ENCODE measurements around the gene CD44. TPM values are rescaled to one million over a fixed set of nuclear protein-coding genes. Genes with fewer than 3 reads are reported as not detected.
A peak's percentile ranks its signal among the peaks of the same experiment; 100 is the strongest.
"Not testable (repeated sequence)": the region's sequence is repeated elsewhere in the genome, so short reads cannot be mapped to it uniquely, and the experiment has no call there.

CD44 gene
- polyA plus RNA-seq (ENCODE audit: insufficient read length in 3 of 3), result 10 to 100 TPM in 1 of 3 donors, 1 to 10 TPM in 2; 8.8 to 11.2 (median 9.4) TPM
- long read RNA-seq, donor 1, full-length matches to known transcripts, result 1 of 1 reads
- long read RNA-seq, donor 1, partial matches to known transcripts, result 0 of 1 reads
- long read RNA-seq, donor 1, other reads (novel, unspliced or antisense), result 0 of 1 reads
- long read RNA-seq, donor 2, full-length matches to known transcripts, result 2 of 2 reads
- long read RNA-seq, donor 2, partial matches to known transcripts, result 0 of 2 reads
- long read RNA-seq, donor 2, other reads (novel, unspliced or antisense), result 0 of 2 reads
- long read RNA-seq, donor 3, result 0 reads
- long read RNA-seq, donor 4, full-length matches to known transcripts, result 1 of 1 reads
- long read RNA-seq, donor 4, partial matches to known transcripts, result 0 of 1 reads
- long read RNA-seq, donor 4, other reads (novel, unspliced or antisense), result 0 of 1 reads
- long read RNA-seq, donor 5, full-length matches to known transcripts, result 1 of 1 reads
- long read RNA-seq, donor 5, partial matches to known transcripts, result 0 of 1 reads
- long read RNA-seq, donor 5, other reads (novel, unspliced or antisense), result 0 of 1 reads
- long read RNA-seq, donor 6, result 0 reads
- long read RNA-seq, donor 7, full-length matches to known transcripts, result 1 of 1 reads
- long read RNA-seq, donor 7, partial matches to known transcripts, result 0 of 1 reads
- long read RNA-seq, donor 7, other reads (novel, unspliced or antisense), result 0 of 1 reads
- long read RNA-seq, donor 8, full-length matches to known transcripts, result 4 of 4 reads
- long read RNA-seq, donor 8, partial matches to known transcripts, result 0 of 4 reads
- long read RNA-seq, donor 8, other reads (novel, unspliced or antisense), result 0 of 4 reads
- long read RNA-seq, donor 9, full-length matches to known transcripts, result 4 of 4 reads
- long read RNA-seq, donor 9, partial matches to known transcripts, result 0 of 4 reads
- long read RNA-seq, donor 9, other reads (novel, unspliced or antisense), result 0 of 4 reads
- long read RNA-seq, donor 10, result 0 reads
- long read RNA-seq, donor 11, result 0 reads
- long read RNA-seq, donor 12, full-length matches to known transcripts, result 4 of 4 reads
- long read RNA-seq, donor 12, partial matches to known transcripts, result 0 of 4 reads
- long read RNA-seq, donor 12, other reads (novel, unspliced or antisense), result 0 of 4 reads
- long read RNA-seq, donor 13, result 0 reads
- long read RNA-seq, donor 14, result 0 reads
- long read RNA-seq, donor 15, full-length matches to known transcripts, result 6 of 17 reads
- long read RNA-seq, donor 15, partial matches to known transcripts, result 11 of 17 reads
- long read RNA-seq, donor 15, other reads (novel, unspliced or antisense), result 0 of 17 reads
- long read RNA-seq, donor 16, full-length matches to known transcripts, result 1 of 1 reads
- long read RNA-seq, donor 16, partial matches to known transcripts, result 0 of 1 reads
- long read RNA-seq, donor 16, other reads (novel, unspliced or antisense), result 0 of 1 reads

DNA sequence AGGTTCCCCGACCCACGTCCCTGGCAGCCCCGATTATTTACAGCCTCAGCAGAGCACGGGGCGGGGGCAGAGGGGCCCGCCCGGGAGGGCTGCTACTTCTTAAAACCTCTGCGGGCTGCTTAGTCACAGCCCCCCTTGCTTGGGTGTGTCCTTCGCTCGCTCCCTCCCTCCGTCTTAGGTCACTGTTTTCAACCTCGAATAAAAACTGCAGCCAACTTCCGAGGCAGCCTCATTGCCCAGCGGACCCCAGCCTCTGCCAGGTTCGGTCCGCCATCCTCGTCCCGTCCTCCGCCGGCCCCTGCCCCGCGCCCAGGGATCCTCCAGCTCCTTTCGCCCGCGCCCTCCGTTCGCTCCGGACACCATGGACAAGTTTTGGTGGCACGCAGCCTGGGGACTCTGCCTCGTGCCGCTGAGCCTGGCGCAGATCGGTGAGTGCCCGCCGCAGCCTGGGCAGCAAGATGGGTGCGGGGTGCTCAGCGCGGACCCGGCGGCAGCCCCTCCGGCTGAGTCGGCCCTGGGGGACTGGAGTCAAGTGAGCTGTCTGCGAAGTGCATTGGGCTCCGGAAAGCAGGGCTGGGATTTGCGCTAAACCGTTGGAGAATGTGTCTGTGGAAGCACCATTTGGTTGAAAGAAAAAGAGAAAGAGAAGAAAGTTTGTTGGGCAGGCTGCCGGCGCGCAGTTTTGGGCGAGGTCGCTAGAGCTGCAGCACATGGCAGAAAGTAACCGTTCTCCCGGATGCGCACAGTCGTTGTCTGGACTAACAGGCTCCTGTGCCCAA is at the start of gene CD44:
Gene CD44, plus strand, starts transcription at position 229 of the 779 bp plus-strand sequence. Its CDS starts 133 bp downstream, at position 362.
- peak; percentile 34 for DNase-seq

DNA sequence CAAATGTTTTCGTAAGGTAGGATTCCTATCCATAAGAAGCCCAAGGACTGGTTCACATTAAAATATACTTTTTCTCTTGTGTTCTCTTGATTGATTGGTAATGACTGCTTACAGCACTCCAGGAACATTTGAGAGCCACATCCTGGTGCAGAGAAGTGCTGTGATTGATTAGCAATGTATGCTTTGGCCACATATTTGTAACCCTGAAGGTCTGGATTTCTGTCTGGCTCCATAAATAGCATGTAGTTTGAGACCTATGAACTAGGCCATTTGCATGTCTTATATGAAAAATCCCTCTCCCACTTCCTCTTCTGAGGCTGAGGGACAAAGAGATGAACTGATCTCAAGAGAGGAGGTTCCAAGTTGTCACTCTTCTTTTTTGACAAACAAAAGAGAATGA is 49.3 kb upstream of the CD44 start:
- DNase-seq, result no peak

DNA sequence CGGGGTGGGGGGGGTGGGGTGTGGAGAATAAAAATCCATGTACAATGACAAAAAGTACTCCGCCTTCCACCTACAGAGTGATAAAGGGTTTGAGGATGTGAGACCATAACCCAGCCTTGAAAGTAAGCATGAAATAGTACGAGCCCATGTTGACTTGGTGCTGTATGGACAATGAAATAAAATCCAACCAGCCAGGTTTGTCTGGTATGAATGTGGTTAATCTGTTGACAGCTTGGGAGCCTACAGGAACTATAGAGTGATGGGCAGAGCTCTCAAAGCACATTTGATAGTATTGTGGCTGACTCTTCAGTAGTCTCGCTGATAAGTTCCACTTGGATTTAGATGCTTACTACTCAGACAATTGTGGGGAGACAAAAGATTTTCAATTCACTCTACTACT is 48.8 kb upstream of the CD44 start:
- no peak for DNase-seq

DNA sequence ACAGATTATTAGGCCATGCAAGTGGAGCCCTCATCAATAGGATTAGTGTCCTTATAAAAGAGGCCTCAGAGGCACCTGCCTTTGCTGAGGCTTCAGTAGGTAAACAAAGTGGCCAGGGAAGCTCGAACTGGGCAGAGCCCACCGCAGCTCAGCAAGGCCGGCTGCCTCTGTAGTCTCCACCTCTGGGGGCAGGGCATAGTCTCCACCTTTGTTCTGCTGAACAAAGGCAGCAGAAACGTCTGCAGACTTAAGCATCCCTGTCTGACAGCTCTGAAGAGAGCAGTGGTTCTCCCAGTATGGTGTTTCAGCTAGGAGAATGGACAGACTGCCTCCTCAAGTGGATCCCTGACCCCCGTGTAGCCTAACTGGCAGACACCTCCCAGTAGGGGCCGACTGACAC is 48.0 kb upstream of the CD44 start:
- not testable (repeated sequence) for DNase-seq

DNA sequence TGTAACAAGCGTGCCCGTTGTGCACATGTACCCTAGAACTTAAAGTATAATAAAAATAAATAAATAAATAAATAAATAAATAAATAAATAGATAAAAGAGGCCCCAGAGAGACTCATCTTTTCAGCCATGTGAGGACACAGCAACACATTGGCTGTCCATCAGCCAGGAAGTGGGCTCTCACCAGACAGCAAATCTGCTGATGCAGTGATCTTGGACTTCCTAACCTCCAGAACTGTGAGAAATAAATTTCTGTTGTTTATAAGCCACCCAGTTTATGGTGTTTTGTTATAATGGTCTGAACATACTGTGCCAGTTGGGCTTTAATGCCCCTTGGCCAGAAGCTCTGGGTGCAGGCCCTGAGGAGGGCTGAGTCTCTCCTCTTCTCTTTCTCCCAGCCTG is 42.2 kb upstream of the CD44 start:
- no peak for DNase-seq

DNA sequence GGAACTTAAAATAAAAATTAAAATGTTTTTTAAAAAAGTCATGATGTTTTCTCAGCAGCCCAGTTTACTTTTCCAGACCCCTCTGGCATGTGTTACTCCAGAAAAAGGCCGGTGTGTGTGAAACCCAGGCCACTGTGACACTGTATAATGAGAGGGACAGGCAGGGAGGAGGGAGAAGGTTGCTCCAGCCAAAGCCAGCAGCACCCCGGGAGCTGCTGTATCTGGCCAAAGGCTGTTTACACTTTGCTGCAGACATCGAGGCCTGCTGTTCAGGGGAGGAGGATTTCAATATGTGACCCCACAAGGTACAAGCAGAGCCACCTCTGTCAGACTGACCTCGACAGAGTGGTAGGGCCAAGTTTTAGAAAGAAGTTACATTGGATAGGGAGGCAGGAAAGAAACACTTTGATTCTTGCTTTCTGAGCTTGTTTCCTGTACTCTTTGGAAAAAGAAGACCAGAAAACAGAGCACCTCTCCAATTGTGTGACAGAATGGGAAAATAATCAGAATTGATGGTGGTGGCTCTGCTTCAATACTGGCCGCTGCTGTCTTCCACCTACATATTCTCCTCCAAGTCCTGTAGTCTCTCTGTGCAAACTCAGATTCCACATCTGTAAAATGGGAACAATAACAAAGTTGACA is 41.0 kb upstream of the CD44 start:
- no peak for DNase-seq

DNA sequence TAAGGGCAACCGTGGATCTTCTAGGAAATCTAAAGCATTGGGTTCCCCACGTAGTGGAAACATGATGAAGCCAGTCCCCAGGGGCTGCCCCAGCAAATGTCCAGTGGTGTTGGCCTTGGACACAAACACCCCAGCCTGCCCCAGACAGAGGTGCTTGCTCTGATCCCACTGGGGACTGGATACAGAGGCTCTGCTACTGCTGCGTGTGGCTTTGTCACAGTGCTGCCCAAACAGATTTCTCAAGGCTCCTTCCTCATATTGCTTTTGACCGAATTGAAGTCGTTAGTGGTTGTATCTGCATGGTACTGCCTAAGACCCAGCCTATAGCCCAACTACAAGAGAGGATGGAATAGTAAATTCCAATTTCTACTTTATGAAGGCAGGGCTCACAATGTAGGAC is 40.1 kb upstream of the CD44 start:
- DNase-seq, result no peak

DNA sequence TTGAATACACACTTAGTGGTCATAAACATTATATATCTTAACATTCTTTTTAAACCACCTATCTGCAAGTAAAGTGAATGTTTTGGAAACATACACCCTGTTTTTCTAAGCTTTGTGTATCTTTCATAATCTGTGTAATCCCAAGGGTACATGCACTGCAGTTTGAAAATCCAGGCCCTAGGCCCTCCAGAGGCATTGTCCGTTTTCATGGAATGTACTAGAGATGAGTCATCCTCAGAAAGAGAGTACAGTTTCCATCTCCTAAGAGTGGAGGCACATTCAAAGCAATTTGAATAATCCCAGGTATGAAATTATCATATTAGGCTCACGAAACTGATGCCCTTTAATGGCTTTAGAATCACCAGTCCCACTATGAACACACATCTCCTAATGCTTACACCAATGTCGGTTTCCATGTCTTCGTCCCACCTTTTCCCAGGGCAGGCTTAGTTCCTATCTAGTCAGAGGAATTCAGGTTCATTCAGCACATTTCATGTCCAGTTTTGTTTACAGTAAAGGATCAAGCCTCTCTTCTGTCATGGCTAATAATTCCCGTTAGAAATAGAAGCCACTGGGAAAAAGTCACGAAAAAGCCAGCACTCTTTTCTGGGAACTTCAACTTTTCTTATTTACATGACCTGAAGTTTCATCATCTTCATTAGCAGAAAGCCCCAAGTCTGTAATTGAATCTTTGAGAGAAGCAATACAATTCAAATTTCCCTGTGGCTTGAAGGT is 39.5 kb upstream of the CD44 start:
- no peak for DNase-seq

DNA sequence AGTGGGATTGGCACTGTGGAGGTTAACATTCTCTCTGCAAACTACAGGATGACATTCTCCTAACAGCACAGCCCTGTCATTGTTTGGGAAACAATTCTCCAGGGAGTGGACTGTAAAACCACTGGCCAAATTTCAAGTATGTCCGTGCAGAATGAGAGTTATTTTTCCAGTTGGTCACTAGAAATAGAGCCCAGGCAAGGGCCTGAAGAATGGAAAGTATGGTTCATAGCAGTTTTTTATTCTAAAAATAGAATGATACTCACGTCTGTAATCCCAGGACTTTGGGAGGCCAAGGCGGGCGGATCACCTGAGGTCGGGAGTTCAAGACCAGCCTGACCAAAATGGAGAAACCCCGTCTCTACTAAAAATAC is 39.0 kb upstream of the CD44 start:
- peak; percentile 48 for DNase-seq

DNA sequence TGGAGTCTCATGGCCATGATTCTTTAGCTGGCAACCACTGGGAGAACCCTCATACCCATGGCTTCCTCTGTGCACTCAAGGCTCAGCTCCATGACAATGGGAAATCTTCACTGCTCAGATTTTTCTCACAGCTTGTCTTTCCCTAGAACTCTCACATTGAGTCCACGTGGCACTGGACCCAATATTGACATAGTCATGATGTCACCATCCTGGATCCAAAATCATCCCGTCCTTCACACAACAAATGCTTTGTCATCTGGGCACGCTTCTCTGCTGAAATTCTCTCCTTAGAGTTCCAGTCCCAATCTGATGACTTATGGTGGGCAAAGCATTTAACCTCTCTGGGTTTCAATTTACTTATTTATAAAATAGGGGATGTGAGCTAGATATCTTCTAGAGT is 37.7 kb upstream of the CD44 start:
- DNase-seq, result no peak

DNA sequence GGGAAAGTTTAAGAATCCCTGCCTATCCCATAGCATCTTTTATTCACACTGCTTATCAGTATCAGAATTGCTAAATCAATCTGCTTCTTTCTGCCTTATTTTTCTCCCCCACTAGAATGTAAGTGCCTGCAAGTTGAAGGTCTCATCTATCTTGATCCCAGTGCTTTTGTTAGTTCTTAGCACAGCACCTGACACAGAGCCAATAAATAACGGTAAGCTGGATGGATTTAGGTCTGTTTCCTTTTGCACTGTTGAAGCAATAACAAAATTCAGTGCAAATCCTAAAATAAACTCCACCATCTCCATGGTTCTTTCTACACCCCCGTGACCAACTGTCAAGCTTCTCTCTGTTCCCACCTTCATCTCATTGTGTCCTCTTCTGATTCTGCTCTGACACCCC is 36.7 kb upstream of the CD44 start:
- DNase-seq, result no peak

DNA sequence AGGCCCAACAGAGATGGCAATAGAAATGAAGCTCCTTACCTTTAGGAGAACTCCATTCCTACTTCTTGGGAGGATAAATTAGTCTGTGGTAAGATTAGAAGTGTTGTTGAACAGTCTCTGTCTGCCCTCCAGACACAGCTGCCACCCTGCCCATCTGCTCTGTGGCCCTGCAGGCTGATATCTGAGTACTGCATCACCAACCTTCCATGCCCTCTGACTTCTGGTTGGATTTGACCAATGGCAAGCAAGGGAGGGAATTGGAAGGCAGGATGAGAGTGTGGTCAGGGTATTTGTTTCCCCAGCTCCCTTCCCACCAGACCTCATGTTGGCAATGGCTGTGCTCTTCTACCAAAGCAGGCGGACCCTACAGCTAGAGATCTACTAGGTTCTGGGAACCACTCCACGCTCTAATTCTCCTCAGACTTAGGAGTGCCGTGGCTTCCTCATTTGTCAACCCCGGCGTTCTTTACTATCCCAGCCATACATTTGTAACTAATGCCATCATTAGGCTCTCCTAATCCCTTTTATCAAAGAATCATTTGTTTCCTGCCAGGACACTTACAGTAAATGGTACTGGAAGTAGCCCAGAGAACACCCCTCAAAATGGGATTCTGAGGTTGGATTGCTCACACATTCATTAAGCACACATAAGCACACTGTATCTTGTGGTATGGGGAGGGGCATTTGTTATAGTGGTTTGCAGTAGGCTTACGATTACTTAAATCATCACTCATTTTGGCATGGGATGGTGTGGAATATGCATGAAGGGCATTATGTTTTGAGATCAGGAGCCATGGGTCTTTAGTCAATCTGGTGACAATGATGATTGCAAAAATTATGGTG is 35.4 kb upstream of the CD44 start:
- no peak for DNase-seq

DNA sequence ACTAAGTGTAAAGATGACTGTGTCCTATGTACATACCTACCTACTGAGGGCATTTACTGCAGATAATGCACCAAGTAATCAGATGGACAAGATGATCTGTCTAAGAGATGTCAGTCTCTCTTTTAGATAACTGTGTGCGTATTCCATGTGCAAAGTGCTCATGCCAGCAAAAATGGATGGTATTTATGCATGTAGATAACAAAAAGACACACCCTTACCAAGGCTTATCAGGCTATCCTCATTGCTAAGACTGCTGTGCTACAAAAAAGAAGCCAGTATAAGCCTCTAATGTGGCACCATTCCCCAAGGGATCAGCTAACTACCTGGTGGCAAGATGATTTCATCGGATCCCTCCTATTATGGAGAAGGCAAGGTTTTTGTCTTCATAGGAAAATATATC is 34.3 kb upstream of the CD44 start:
- DNase-seq, result no peak

DNA sequence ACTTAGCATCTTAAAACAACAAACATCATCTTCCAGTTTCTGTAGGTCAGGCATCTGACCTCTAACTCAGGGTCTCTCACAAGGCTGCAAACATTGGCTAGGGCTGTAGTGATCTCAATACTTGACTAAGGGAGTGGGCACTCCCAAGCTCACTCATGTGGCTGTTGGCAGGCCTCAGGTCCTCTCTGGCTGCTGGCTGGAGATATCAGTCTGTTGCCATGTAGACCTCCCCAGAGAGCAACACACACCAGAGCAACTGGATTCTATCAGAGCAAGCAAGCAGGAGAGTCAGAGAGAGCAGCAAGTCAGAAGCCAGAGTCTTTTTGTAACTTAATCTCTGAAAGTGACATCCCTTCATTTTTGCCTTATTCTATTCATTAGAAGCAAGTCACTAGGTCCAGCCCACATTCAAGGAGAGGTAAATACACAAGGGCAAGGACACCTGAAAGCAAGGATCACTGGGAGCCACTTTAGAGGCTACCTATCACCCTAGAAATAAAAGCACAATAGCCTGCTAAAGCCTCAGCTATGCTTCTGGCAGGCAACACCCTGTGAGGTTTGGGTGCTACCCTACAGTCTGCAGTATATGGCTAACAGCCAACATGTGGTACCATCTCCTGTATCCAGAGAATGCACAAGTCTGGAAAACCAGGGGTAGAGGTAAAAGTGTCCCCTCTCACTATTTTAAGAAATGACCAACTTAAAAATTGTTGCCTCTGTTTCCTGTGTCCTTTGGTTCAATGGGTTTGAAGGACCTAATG is 33.5 kb upstream of the CD44 start:
- DNase-seq, result no peak

DNA sequence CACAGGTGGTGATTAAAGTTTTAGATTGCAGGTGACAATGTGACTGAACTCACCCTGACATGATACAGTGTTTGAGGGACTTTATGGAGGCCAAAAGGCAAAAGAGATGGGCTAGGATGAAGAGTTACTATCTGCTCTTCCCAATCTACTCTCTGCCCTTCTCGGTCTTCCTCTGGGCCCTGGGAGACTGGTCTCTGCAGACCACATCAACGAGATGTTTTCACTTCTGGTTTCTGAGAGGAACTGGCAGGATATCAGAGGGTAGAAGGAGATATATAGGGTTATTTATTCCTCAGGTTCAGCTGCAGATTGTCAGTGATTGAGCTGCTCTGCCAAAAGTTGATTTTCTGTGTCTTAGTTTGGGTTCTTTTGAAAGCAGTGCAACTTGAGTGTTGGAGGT is 32.4 kb upstream of the CD44 start:
- no peak for DNase-seq

DNA sequence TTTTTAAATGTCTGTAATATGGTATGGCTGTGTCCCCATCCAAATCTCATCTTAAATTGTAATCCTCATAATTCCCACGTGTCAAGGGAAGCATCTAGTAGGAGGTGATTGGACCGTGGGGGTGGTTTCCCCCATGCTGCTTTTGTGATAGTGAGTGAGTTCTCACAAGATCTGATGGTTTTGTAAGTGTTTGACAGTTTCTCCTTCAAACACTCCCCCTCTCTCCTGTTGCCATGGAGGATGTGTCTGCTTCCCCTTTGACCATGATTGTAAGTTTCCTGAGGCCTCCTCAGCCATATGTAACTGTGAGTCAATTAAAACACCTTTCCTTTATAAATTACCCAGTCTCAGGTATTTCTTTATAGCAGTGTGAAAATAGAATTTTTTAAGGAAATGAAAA is 31.1 kb upstream of the CD44 start:
- no peak for DNase-seq

DNA sequence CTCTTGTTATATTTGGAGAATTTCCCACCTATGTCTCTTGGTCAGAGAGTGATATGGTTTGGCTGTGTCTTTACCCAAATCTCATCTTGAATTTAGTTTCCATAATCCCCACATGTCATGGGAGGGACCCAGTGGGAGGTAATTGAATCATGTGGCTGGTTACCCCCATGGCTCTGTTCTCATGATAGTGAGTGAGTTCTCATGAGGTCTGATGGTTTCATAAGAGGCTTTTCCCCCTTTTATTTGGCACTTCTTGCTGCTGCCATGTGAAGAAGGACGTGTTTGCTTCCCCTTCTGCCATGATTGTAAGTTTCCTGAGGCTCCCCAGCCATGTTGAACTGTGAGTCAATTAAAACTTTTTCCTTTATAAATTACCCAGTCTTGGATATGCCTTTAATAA is 30.6 kb upstream of the CD44 start:
- DNase-seq, result not testable (repeated sequence)

DNA sequence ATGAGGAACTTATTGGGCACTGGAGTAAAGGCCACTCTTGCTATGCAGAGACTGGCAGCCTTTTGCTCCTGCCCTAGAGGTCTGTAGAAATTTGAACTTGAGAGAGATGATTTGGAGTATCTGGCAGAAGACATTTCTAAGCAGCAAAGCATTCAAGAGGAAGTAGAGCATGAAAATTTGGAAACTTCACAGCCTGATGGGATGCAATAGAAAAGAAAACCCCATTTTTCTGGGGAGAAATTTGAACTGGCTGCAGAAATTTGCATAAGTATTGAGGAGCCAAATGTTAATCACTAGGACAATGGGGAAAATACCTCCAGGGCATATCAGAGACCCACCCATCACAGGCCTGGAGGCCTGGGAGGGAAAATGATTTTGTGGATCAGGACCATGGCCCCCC is 29.9 kb upstream of the CD44 start:
- DNase-seq, result no peak
